Mesendoderm (in vitro differentiated cells): ENCODE data around the gene SCUBE1.

Source experiments
- DNase-seq: peaks from one replicate; pipeline ENCODE4 v3.0.0; 2013
- H2AK5ac ChIP-seq: 2 replicates; pipeline ENCODE4 v1.6.1; 2013; ENCODE audit warnings: low read length, inconsistent platforms
- H2BK120ac ChIP-seq: 2 replicates; pipeline ENCODE4 v1.6.1; 2013; ENCODE audit warnings: low read depth, mild to moderate bottlenecking, low read length, moderate library complexity, mixed read lengths
- H2BK15ac ChIP-seq: replicated peaks from 2 replicates; pipeline ENCODE4 v1.6.1; 2013; ENCODE audit warnings: low read depth, mild to moderate bottlenecking, moderate library complexity
- H2BK5ac ChIP-seq: 2 replicates; pipeline ENCODE4 v1.6.1; 2013; ENCODE audit warnings: low read length, inconsistent platforms
- H3K18ac ChIP-seq: 2 replicates; pipeline ENCODE4 v1.6.1; 2013; ENCODE audit warnings: mild to moderate bottlenecking, low read length, mixed read lengths
- H3K23ac ChIP-seq: one replicate; pipeline ENCODE4 v1.6.1; 2013; ENCODE audit warnings: low read length
- H3K27ac ChIP-seq: 2 replicates; pipeline ENCODE4 v1.5.1; 2013; ENCODE audit warnings: low read depth, mild to moderate bottlenecking, inconsistent platforms, low read length, moderate library complexity
- H3K27me3 ChIP-seq: 2 replicates; pipeline ENCODE4 v1.6.1; 2013; ENCODE audit warnings: low read length, control low read depth, mild to moderate bottlenecking, inconsistent platforms; ENCODE audit not compliant: insufficient read depth, poor library complexity
- H3K36me3 ChIP-seq: 2 replicates; pipeline ENCODE4 v1.6.1; 2013; ENCODE audit warnings: low read length, inconsistent platforms; ENCODE audit not compliant: control insufficient read depth, insufficient read depth
- H3K4ac ChIP-seq: one replicate; pipeline ENCODE4 v1.6.1; 2013; ENCODE audit warnings: low read depth, mild to moderate bottlenecking, low read length, moderate library complexity
- H3K4me1 ChIP-seq: 2 replicates; pipeline ENCODE4 v1.6.1; 2013; ENCODE audit warnings: low read depth, low read length, inconsistent platforms; ENCODE audit not compliant: control insufficient read depth
- H3K4me2 ChIP-seq: 2 replicates; pipeline ENCODE4 v1.6.1; 2013; ENCODE audit warnings: low read length
- H3K4me3 ChIP-seq: 2 replicates; pipeline ENCODE4 v1.5.1; 2013; ENCODE audit warnings: mild to moderate bottlenecking, low read length
- H3K56ac ChIP-seq: one replicate; pipeline ENCODE4 v1.6.1; 2013; ENCODE audit warnings: low read length
- H3K79me1 ChIP-seq: 2 replicates; pipeline ENCODE4 v1.6.1; 2013; ENCODE audit warnings: low read length, inconsistent platforms
- H3K79me2 ChIP-seq: 2 replicates; pipeline ENCODE4 v1.6.1; 2013; ENCODE audit warnings: mild to moderate bottlenecking, low read length; ENCODE audit not compliant: control insufficient read depth, insufficient read depth
- H3K9ac ChIP-seq: 2 replicates; pipeline ENCODE4 v1.6.1; 2013; ENCODE audit warnings: low read length, inconsistent platforms
- H4K5ac ChIP-seq: one replicate; pipeline ENCODE4 v1.6.1; 2013; ENCODE audit warnings: low read length
- H4K8ac ChIP-seq: one replicate; pipeline ENCODE4 v1.6.1; 2013; ENCODE audit warnings: low read depth, mild to moderate bottlenecking, control low read depth, low read length, moderate library complexity
- WGBS: extraction: QIAGEN DNeasy Blood & Tissue Kit; methylation state at CpG from one replicate; pipeline ENCODE4 v1.1.7; 2013; ENCODE audit warnings: low lambda C conversion rate, missing lambda C conversion rate; ENCODE audit not compliant: insufficient coverage; ENCODE audit errors: extremely low coverage; 5-methylcytosine and 5-hydroxymethylcytosine counted together

The SCUBE1 gene

DNA sequence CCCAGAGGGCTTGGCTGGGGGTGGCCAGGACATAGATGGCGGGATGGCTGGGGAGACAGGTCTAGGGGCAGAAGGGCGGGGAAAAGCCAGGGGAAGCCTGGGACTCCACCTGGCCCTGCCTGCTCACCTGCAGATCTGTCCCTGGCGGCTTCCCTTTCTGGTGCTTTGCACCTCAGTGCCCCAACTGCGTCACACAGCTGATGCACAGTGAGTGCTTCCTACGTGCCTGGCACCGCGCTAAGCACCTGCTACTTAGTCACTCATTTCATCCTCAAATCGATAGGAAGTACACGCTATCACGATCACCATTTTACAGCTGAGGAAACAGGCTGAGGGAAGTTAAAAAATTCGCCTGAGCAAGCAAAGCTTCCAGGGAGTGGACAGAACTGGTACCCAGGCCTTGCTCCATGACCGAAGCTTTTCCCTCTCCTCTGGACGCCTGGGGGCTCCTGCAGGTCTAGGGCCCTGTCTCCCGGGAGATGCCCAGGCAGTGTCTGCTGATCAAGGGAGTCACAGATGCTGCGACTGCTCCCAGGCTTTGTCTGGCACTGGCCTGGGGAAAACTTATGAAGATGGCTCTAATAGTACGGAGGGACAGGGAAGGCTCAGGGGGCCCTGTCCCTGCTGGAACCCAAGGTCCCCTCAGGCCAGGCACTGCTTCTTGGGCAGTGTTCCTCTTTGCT is 93.2 kb downstream of the SCUBE1 start:
- Histone ChIP-seq H3K18ac (no peak overlapping the region), H3K4ac (no peak overlapping the region), H3K23ac (no peak overlapping the region), H2BK120ac (no peak overlapping the region), H2BK15ac (no peak overlapping the region), H3K4me3 (no peak overlapping the region), H4K8ac (no peak overlapping the region), H3K27me3 (no peaks in the 10 kb centered on the region), H3K56ac (no peak overlapping the region), H4K5ac (no peak overlapping the region), H3K36me3 (no peaks in the 10 kb centered on the region), H3K79me2 (no peaks in the 10 kb centered on the region), H3K9ac (no peak overlapping the region), H2BK5ac (no peak overlapping the region), H3K4me2 (no peak overlapping the region), H2AK5ac (no peak overlapping the region), H3K79me1 (no peaks in the 10 kb centered on the region), H3K27ac (no peak overlapping the region), H3K4me1 (no peaks in the 10 kb centered on the region)
- no CpG with 5 or more reads among the region's 16 CpGs for WGBS
- DNase-seq = no peak

DNA sequence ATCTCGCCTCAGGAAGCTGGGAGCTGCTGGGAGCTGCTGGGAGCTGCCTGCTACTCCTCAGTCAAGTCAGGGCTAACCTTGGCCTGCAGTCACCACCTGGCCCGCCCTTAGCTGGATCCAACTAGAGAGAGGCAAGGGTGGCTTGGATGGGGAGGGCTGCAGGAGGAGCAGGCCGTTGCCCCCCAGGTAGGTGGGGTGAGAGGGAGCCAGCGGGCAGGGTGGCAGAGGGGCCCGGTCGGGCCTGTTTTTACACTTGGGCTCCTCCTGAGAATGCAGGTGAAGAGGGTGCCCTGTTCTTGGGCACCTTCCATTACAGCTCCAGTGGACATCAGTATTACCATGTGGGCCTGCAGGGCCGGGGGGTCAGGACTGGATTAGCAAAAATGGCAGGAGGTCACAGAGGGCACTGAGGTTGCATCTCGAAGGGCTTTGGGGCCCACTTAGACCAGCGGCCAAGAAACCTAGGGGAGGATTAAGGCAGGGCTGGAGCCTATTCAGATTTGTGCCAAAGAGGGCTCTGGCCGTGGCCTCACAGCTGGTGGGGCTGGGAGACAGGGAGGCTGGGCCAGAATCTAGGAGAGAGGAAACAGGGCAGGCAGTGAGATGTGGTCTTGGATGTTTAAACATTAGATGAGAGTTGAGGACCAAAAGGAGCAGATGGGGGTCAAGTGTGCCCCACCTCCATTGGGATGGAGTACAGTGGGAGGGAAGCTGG is 95.5 kb downstream of the SCUBE1 start:
- Histone ChIP-seq H3K4me1 (no peaks in the 10 kb centered on the region), H2AK5ac (no peak overlapping the region), H3K4ac (no peak overlapping the region), H3K36me3 (no peaks in the 10 kb centered on the region), H3K9ac (no peak overlapping the region), H3K4me3 (no peak overlapping the region), H3K27me3 (no peaks in the 10 kb centered on the region), H3K56ac (no peak overlapping the region), H2BK15ac (no peak overlapping the region), H4K5ac (no peak overlapping the region), H3K23ac (no peak overlapping the region), H3K27ac (no peak overlapping the region), H2BK120ac (no peak overlapping the region), H3K4me2 (no peak overlapping the region), H4K8ac (no peak overlapping the region), H3K79me1 (no peaks in the 10 kb centered on the region), H3K79me2 (no peaks in the 10 kb centered on the region), H3K18ac (no peak overlapping the region), H2BK5ac (no peak overlapping the region)
- WGBS = no CpG with 5 or more reads among the region's 10 CpGs
- no peak for DNase-seq

DNA sequence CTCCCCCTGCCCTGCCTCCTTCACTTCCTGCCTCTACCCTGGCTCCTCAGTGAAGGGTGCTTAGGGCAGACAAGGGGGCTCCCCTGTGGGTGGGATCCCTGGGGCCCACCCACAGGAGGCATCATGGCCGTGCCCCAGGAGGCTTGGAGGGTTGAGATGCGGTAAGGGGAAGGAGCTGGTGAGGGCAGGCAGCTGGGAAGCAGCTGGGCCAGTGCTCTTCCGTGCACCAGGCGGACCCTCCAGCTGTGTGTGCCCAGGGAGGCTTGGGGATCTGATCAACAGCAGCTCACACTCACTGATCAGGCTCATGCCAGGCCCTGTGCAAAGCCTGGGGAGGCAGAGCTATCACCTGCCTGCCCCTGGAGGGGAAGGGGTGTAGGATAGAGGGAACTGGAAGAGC is 97.0 kb downstream of the SCUBE1 start:
- H3K79me1 ChIP-seq = no peaks in the 10 kb centered on the region
- H2BK120ac ChIP-seq = no peak overlapping the region
- H4K8ac ChIP-seq = no peak overlapping the region
- DNase-seq = no peak
- no peaks in the 10 kb centered on the region for H3K36me3 ChIP-seq
- no peak overlapping the region for H3K27ac ChIP-seq
- no peak overlapping the region for H3K4ac ChIP-seq
- no peak overlapping the region for H3K23ac ChIP-seq
- H4K5ac ChIP-seq = no peak overlapping the region
- H3K18ac ChIP-seq = no peak overlapping the region
- H3K4me1 ChIP-seq = no peaks in the 10 kb centered on the region
- no CpG with 5 or more reads among the region's 4 CpGs for WGBS
- no peak overlapping the region for H3K9ac ChIP-seq
- no peak overlapping the region for H3K56ac ChIP-seq
- no peak overlapping the region for H2BK15ac ChIP-seq
- H3K27me3 ChIP-seq = no peaks in the 10 kb centered on the region
- H3K4me2 ChIP-seq = no peak overlapping the region
- no peak overlapping the region for H2AK5ac ChIP-seq
- no peaks in the 10 kb centered on the region for H3K79me2 ChIP-seq
- H2BK5ac ChIP-seq = no peak overlapping the region
- no peak overlapping the region for H3K4me3 ChIP-seq

DNA sequence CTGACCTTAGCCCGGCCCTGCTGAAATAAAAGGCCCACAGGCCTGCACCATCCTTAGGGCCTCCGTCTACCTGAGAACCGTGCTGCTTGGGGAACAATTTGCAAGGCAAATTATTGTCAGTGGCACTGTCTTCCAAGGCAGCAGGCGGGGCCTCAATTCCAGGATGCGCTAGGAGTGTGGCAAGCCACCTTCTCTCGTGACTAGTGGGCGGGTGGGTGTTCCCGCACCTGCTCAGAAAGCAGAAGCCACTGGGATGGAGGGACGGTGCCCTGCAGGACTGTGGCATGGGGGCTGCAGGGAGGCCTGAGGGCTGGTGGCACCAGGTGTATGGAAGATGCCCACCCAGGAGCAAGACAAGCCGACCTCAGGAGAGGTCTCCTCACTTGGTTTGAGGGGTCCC is 97.5 kb downstream of the SCUBE1 start:
- H3K4ac ChIP-seq = no peak overlapping the region
- H2BK5ac ChIP-seq = no peak overlapping the region
- H3K4me3 ChIP-seq = no peak overlapping the region
- H3K4me1 ChIP-seq = no peaks in the 10 kb centered on the region
- no peak for DNase-seq
- no peak overlapping the region for H2AK5ac ChIP-seq
- no peaks in the 10 kb centered on the region for H3K79me2 ChIP-seq
- no peaks in the 10 kb centered on the region for H3K79me1 ChIP-seq
- no peak overlapping the region for H4K5ac ChIP-seq
- H3K4me2 ChIP-seq = no peak overlapping the region
- no peak overlapping the region for H3K27ac ChIP-seq
- H2BK120ac ChIP-seq = no peak overlapping the region
- no peaks in the 10 kb centered on the region for H3K27me3 ChIP-seq
- no peak overlapping the region for H3K18ac ChIP-seq
- no peak overlapping the region for H3K56ac ChIP-seq
- H3K36me3 ChIP-seq = no peaks in the 10 kb centered on the region
- no peak overlapping the region for H3K23ac ChIP-seq
- no peak overlapping the region for H2BK15ac ChIP-seq
- no peak overlapping the region for H3K9ac ChIP-seq
- WGBS = no CpG with 5 or more reads among the region's 10 CpGs
- no peak overlapping the region for H4K8ac ChIP-seq

DNA sequence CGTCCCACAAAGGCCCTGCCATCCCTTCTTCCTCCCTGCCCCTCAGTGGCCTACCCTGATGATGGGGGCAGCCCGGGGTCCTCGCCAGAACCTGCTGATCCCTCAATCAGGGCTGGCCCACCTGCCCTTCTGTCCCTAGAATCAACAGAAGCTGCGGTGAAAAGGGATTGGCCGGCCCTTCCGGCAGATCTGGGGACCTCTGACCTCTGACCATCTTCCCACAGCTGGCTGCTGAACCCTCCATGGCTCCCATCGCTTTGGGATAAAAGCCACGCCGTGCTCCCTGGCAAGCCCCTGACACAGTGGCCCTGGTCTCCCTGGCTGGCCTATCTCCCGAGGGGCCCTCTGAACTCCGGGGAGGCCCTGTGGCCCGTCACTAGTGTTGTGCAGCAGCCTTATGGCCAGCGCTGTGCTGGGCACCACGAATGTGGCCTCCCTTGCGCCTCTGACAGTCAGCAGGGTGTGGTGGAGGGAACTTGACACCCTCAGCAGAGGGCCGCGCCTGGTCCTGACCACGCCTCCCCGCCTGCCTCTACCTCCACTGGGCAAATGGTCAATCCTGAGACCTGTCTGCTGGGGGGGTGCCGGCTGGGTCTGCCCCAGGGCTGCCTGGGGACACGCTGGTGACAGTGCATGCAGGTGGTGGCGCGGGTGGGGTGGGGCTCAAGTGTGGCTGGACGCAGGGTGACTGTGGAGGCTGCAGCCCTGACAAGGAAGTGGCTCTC is 98.2 kb downstream of the SCUBE1 start:
- no peak overlapping the region for H4K5ac ChIP-seq
- H3K27me3 ChIP-seq = no peaks in the 10 kb centered on the region
- H3K4me3 ChIP-seq = no peak overlapping the region
- no peak overlapping the region for H2BK120ac ChIP-seq
- H2AK5ac ChIP-seq = no peak overlapping the region
- no peak overlapping the region for H2BK15ac ChIP-seq
- H4K8ac ChIP-seq = no peak overlapping the region
- no peak overlapping the region for H3K9ac ChIP-seq
- H3K27ac ChIP-seq = no peak overlapping the region
- no peaks in the 10 kb centered on the region for H3K79me2 ChIP-seq
- no peak overlapping the region for H3K23ac ChIP-seq
- DNase-seq = no peak
- H3K4me1 ChIP-seq = no peaks in the 10 kb centered on the region
- H3K56ac ChIP-seq = no peak overlapping the region
- no peaks in the 10 kb centered on the region for H3K36me3 ChIP-seq
- no peak overlapping the region for H2BK5ac ChIP-seq
- no peak overlapping the region for H3K4ac ChIP-seq
- no peak overlapping the region for H3K4me2 ChIP-seq
- H3K79me1 ChIP-seq = no peaks in the 10 kb centered on the region
- no CpG with 5 or more reads among the region's 24 CpGs for WGBS
- no peak overlapping the region for H3K18ac ChIP-seq
